Activated T-helper 17 cell treated with anti-CD3 and anti-CD28 coated beads, Interleukin-2, amount 50 U/mL, for 72 hours (primary cell): ENCODE results near the gene ANKRD40. TPM values are rescaled to one million over a fixed set of nuclear protein-coding genes. Genes with fewer than 3 reads are reported as not detected.

Source experiments
- ATAC-seq: fragments of 150-1000 bp; cut with Tn5 transposase; replicated peaks from 2 replicates; pipeline ENCODE4 v1.10.0; 2021; ENCODE audit warnings: mild to moderate bottlenecking, moderate library complexity
- H3K27ac Mint-ChIP-seq: one replicate; pipeline ENCODE4 v1.8.0; 2022; ENCODE audit warnings: mixed read lengths
- H3K27me3 Mint-ChIP-seq: one replicate; pipeline ENCODE4 v1.8.0; 2022; ENCODE audit warnings: mixed read lengths
- H3K36me3 Mint-ChIP-seq: one replicate; pipeline ENCODE4 v1.8.0; 2022; ENCODE audit warnings: low read depth, mild to moderate bottlenecking, mixed read lengths
- H3K4me1 Mint-ChIP-seq: one replicate; pipeline ENCODE4 v1.8.0; 2022; ENCODE audit warnings: mixed read lengths
- H3K4me3 Mint-ChIP-seq: one replicate; pipeline ENCODE4 v1.8.0; 2022; ENCODE audit warnings: mild to moderate bottlenecking, mixed read lengths
- H3K9me3 Mint-ChIP-seq: one replicate; pipeline ENCODE4 v1.8.0; 2022; ENCODE audit warnings: mixed read lengths
- total RNA-seq, 2 donors: library from RNA; stranded (reverse); gene quantifications; one replicate each; pipeline ENCODE4 v1.2.3, GENCODE V29; 2022

Gene ANKRD40
- total RNA-seq, 2 donors from 2014 or later, result 13.0 to 29.9 TPM

- Mint-ChIP-seq H3K27ac (peak overlapping the region; percentile 91), H3K4me3 (no peak overlapping the region), H3K36me3 (no peaks in the 10 kb centered on the region), H3K4me1 (peaks cover 13% of the 10 kb centered on the region), H3K9me3 (no peaks in the 10 kb centered on the region), H3K27me3 (no peaks in the 10 kb centered on the region)
- ATAC-seq, result no peak
Measured at GRCh38 chr17:50660042-50660886, 47.5 kb downstream of the ANKRD40 start.

DNA sequence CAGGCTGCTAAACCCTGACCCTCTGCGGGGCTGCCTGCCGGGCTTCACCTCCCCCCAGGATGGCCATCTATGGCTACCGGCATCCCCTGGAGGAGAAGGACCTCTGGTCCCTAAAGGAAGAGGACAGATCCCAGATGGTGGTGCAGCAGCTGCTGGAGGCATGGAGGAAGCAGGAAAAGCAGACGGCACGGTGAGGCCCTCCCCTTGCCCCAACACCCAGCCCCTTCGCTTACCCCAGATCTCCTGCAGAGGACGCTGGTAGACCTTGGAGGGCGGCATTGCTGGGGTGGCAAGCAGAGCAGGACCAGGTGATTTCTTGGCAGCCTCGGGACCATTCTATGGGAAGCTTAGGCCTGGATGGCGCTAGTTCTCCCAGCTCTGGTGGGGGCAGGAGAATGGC is 48.5 kb downstream of the ANKRD40 start:
- Mint-ChIP-seq H3K27ac (no peak overlapping the region), H3K27me3 (no peaks in the 10 kb centered on the region), H3K9me3 (no peaks in the 10 kb centered on the region), H3K4me3 (no peak overlapping the region), H3K4me1 (peaks cover 13% of the 10 kb centered on the region), H3K36me3 (no peaks in the 10 kb centered on the region)
- ATAC-seq, result no peak

DNA sequence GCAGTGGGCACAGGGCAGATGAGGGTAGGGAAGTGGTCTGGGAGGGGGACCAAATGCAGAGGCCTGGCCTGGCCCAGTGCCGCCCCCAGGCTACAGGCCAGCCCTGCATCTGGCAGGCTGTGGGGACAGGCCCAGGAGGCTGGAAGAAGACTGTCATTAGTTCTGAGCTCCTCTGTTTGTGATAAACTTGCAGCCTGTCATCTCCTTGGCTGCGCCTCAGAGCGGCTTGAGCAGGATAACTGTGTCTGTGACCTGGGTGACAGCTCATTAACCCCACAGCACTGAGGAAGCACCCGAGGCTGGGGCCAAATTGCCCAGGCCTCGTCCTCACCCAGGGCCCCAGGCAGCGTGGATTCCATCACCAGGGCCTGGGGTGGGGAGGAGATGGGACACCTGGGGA is 49.1 kb downstream of the ANKRD40 start:
- Mint-ChIP-seq H3K36me3 (no peaks in the 10 kb centered on the region), H3K4me1 (peaks cover 13% of the 10 kb centered on the region)

DNA sequence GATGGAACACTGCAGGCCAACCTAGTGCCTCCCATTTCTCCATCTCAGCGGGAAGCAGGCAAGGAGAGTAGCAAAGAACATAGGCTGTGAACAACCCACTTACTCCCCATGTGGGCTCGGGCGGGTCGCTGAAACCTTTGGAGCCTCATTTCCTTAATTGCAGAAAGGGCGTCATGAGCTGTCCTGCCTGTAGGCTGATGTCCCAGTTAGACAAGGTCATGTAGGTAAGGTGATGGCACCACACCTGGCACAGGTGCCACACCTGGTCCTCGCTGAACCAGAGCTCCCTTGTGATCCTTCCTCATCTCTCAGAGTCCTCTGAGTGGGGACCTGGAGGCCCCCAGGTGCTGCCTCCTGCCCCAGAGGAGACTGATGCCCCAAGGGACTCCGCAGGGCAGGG is 50.1 kb downstream of the ANKRD40 start:
- Mint-ChIP-seq H3K27ac (no peak overlapping the region), H3K36me3 (no peaks in the 10 kb centered on the region), H3K9me3 (no peaks in the 10 kb centered on the region), H3K4me1 (peaks cover 13% of the 10 kb centered on the region), H3K27me3 (no peaks in the 10 kb centered on the region), H3K4me3 (no peak overlapping the region)
- ATAC-seq, result no peak

More for the DNA sequence above, 49.1 kb downstream of the ANKRD40 start:
- no peaks in the 10 kb centered on the region for H3K9me3 Mint-ChIP-seq
- no peak for ATAC-seq
- H3K27me3 Mint-ChIP-seq, result no peaks in the 10 kb centered on the region
- H3K27ac Mint-ChIP-seq, result peak overlapping the region; percentile 64
- H3K4me3 Mint-ChIP-seq, result no peak overlapping the region

- peaks cover 11% of the 10 kb centered on the region for H3K4me1 Mint-ChIP-seq
- no peak for ATAC-seq
- H3K9me3 Mint-ChIP-seq, result no peaks in the 10 kb centered on the region
- no peak overlapping the region for H3K27ac Mint-ChIP-seq
- no peaks in the 10 kb centered on the region for H3K27me3 Mint-ChIP-seq
- H3K36me3 Mint-ChIP-seq, result no peaks in the 10 kb centered on the region
- no peak overlapping the region for H3K4me3 Mint-ChIP-seq
Measured at GRCh38 chr17:50657054-50657453, 50.7 kb downstream of the ANKRD40 start.

DNA sequence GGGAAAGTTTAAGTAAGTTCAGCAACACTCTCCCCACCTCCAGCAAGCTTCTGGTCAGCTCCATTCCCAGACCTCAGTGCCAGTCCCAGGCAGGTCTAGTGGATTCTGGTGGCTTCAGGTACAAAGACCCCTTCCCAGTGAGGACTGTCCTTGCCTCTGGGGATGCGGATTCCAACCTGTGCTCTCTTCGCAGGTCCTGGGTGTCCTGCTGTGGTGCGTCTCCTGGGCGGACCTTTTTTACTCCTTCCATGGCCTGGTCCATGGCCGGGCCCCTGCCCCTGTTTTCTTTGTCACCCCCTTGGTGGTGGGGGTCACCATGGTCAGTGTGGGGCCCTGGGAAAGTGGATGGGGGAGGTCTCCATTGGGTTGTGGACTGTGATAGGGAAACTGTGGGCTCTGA is 51.2 kb downstream of the ANKRD40 start:
- no peaks in the 10 kb centered on the region for H3K27me3 Mint-ChIP-seq
- H3K9me3 Mint-ChIP-seq, result no peaks in the 10 kb centered on the region
- ATAC-seq, result no peak
- H3K4me1 Mint-ChIP-seq, result peaks cover 6% of the 10 kb centered on the region
- no peaks in the 10 kb centered on the region for H3K36me3 Mint-ChIP-seq
- H3K4me3 Mint-ChIP-seq, result no peak overlapping the region
- H3K27ac Mint-ChIP-seq, result no peak overlapping the region

DNA sequence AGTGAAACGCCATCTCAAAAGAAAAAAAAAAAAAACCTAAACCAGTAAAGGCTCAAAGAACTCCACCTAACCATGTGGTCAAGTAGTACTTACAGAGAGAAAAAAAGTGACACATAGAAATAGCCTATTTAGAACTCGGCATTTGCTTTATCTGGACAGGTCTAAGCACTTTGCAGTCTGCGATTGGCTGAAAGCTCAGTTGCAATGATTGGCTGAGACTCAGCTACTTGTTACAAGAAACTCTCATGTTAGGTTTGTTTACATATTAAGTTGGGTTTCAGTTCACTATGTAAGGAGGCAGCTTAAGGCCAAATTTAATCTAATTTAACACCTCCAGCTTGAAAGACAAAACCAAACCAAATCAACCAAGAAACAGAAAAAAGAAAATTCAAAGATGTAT is 54.0 kb downstream of the ANKRD40 start:
- no peak overlapping the region for H3K27ac Mint-ChIP-seq
- no peak for ATAC-seq
- no peaks in the 10 kb centered on the region for H3K36me3 Mint-ChIP-seq
- no peaks in the 10 kb centered on the region for H3K4me1 Mint-ChIP-seq
- no peak overlapping the region for H3K4me3 Mint-ChIP-seq
- peaks cover 3% of the 10 kb centered on the region for H3K27me3 Mint-ChIP-seq
- no peaks in the 10 kb centered on the region for H3K9me3 Mint-ChIP-seq

- no peak overlapping the region for H3K27ac Mint-ChIP-seq
Measured at GRCh38 chr17:50651661-50652060, 56.1 kb downstream of the ANKRD40 start.

GRCh38 chr17:50649042-50649908 is 58.4 kb downstream of the ANKRD40 start:
- no peaks in the 10 kb centered on the region for H3K4me1 Mint-ChIP-seq
- H3K27ac Mint-ChIP-seq, result no peak overlapping the region
- H3K36me3 Mint-ChIP-seq, result no peaks in the 10 kb centered on the region
- peaks cover 12% of the 10 kb centered on the region for H3K27me3 Mint-ChIP-seq
- no peaks in the 10 kb centered on the region for H3K9me3 Mint-ChIP-seq
- H3K4me3 Mint-ChIP-seq, result no peak overlapping the region
- ATAC-seq, result no peak

More at GRCh38 chr17:50651661-50652060, 56.1 kb downstream of the ANKRD40 start:
- Mint-ChIP-seq H3K4me1 (no peaks in the 10 kb centered on the region), H3K9me3 (no peaks in the 10 kb centered on the region), H3K4me3 (no peak overlapping the region), H3K36me3 (no peaks in the 10 kb centered on the region), H3K27me3 (peaks cover 6% of the 10 kb centered on the region)
- ATAC-seq, result no peak

GRCh38 chr17:50647187-50647586 is 60.5 kb downstream of the ANKRD40 start:
- Mint-ChIP-seq H3K27me3 (peaks cover 17% of the 10 kb centered on the region), H3K9me3 (no peaks in the 10 kb centered on the region), H3K27ac (no peak overlapping the region), H3K36me3 (no peaks in the 10 kb centered on the region), H3K4me3 (no peak overlapping the region), H3K4me1 (no peaks in the 10 kb centered on the region)
- no peak for ATAC-seq

DNA sequence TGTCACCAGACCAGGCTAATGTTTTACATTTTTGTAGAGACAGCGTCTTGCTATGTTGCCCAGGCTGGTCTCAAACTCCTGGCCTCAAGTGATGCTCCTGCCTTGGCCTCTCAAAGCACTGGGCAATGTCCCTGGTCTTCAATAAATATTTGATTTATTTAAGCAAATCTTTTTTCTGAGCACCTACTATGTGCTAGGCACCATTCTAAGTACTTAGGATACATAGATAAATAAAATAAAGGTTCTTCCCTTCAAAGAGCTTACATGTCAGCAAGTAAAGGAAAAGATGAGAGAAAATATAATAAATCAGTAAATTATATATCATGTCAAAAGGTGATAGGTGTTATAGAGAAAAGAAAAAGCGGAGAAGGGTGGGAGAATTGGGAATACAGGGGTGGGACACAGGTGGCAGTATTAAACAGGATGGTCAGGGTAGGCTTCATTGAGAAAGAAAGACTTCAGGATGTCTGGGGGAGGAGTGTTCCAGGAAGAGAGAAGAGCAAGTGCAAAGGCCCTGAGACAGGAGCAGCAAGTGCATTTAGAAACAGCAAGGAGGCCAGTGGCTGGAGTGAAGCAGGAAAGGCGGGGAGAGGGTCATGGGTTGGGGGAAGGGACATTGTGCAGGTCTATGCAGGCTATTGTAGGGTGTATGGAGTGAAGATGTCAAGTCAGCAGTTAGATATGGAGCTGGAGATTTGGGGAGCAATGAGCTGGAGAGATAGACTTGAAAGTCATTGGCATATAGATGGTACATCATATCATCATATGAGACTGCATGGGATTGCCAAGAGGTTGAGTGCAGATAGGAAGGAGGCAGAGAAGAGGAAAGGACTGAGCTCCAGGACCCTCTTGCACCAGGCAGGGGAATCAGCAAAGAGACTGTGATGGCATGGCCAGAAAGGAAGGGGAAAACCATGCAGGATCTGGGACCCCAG is 61.7 kb downstream of the ANKRD40 start:
- no peak for ATAC-seq
- Mint-ChIP-seq H3K27ac (no peak overlapping the region), H3K4me1 (no peaks in the 10 kb centered on the region), H3K4me3 (no peak overlapping the region), H3K9me3 (no peaks in the 10 kb centered on the region), H3K36me3 (no peaks in the 10 kb centered on the region), H3K27me3 (peaks cover 17% of the 10 kb centered on the region)
